HG02798 (cell line): ENCODE results near the gene NUDT9.
"Not testable (repeated sequence)": the region's sequence is repeated elsewhere in the genome, so short reads cannot be mapped to it uniquely, and the experiment has no call there.

Experiments used
- ATAC-seq: cut with Tn5 transposase; IDR thresholded peaks from one replicate; pipeline ENCODE4 v1.9.1; 2021; ENCODE audit warnings: mild to moderate bottlenecking; ENCODE audit not compliant: unreplicated experiment, poor library complexity

Gene NUDT9

GRCh38 chr4:87422104-87423052 lies at the start of gene NUDT9:
Gene NUDT9 (plus strand): TSS chr4:87422573. CDS start chr4:87422906, 333 bp downstream.
- peak; percentile 95 for ATAC-seq

DNA sequence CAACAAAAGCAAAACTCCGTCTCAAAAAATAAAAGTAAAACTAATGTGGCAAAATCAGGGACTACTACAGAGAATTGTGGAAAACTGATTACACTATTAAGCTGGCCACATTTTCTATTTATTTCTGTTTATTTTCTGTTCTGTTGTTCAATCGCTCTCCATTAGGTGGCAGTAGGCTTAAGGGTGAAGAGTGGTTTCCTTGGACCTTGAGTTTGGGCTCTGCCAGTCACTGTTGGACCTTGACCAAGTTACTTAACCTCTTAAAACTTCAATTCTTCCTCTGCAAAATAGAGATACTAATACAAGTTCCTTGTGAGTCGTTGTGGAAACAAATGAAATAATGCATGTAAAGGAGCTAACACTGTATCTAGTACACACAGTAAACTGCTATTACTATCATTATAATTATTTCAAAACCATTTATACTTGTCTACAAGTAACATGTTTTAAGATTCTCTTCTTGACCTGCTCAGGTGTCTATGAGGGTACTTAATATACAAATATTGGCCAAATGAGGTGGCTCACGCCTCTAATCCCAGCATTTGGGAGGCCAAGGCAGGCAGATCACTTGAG lies 46.6 kb upstream of the NUDT9 start:
- peak; percentile 79 for ATAC-seq

- peak; percentile 57 for ATAC-seq
These were observed 44.6 kb upstream of the NUDT9 start for GRCh38 chr4:87377816-87378215.

GRCh38 chr4:87382116-87382515 lies 40.3 kb upstream of the NUDT9 start:
- ATAC-seq: no peak

GRCh38 chr4:87382931-87383330 lies 39.4 kb upstream of the NUDT9 start:
- ATAC-seq: no peak

- not testable (repeated sequence) for ATAC-seq
These were observed 37.8 kb upstream of the NUDT9 start for GRCh38 chr4:87384466-87385132.

DNA sequence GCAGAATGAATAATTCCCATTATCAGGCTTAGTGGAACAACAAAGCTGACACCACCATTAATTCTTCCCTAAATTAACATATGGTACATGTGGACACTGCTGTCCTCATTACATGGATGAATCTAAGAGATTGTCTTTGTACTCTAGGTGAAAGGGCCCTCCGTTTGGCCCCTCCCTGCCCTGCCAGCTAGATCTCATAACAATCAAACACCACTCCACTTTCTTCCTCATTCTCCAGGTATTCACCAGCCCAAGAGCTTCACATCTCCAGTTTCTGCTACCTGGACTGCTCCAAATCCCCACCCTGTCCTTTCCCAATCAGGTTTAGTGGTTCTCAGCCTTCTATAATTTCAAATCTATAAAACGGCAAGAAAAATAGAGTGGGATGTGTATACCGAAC lies 35.1 kb upstream of the NUDT9 start:
- no peak for ATAC-seq

- ATAC-seq: no peak
These were observed 33.5 kb upstream of the NUDT9 start for GRCh38 chr4:87388901-87389300.

DNA sequence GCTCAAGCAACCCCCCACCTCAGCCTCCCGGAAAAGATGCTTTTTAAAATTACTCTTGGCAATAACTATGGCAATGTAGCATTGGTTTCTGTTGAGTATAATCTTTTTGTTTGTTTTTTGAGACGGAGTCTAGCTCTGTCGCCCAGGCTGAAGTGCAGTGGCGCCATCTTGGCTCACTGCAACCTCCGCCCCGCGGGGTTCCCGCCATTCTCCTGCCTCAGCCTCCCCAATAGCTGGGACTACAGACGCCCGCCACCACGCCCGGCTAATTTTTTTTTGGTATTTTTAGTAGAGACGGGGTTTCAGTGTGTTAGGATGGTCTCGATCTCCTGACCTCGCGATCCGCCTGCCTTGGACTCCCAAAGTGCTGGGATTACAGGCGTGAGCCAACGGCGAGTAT lies 32.3 kb upstream of the NUDT9 start:
- ATAC-seq: not testable (repeated sequence)

- ATAC-seq: no peak
These were observed 31.9 kb upstream of the NUDT9 start for GRCh38 chr4:87390551-87390890.

DNA sequence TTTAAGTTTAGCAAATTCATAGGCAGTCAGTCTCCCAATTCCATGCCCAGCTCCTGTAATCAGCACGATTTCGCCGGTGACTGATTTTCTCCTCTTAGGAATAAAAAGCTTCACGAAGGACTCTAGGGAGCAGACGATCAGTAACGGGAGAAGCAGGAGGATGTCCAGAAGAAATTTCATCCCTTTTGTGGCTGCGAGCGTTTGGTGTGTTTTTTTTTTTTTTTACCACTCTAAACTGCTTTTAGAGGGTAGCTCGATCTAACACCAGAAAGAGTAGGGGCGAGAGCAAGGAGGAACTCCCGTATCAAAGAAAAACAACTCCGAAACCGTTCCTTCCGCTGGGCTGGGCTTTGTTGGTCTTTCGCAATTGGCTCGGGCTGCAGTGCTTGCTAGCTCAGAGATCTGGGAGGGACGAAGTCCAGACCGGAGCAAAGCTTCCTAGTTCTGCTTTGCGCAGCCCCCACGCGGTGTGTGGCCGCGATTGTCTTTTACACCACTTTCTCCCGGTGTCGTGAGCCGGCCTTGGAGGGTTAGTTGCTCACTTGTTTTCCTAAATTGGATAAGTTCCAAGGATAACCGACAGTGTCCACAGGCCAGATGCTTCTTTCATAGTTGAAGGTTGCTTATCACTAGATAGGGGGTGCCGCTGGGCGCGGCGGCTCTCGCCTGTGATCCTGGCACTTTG lies 31.3 kb upstream of the NUDT9 start, which contains the start of gene HSD17B11:
Gene HSD17B11, minus strand, starts transcription at position 298 of the 685 bp plus-strand sequence. Its CDS starts 118 bp downstream, at position 180.
- peak; percentile 100 for ATAC-seq

DNA sequence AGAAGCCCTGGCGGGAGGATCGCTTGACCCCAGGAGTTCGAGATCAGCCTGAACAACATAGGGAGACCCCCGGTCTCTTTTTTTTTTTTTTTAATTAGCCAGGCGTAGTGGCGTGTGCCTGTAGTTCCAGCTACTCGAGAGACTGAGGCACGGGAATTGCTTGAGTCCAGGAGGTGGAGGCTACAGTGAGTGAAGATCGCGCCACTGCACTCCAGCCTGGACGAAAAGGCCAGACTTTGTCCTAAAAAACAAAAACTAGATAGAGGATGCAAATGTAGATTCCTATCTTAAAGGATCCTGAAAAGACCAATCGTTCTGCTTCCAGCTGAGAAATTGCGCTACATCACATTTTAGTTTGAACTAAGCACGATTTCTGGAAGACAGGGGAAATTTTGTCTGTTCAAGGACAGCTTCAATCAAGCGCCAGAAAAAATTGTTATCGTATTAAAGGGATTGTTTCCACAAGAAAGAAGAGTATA lies 30.8 kb upstream of the NUDT9 start:
- peak; percentile 11 for ATAC-seq

DNA sequence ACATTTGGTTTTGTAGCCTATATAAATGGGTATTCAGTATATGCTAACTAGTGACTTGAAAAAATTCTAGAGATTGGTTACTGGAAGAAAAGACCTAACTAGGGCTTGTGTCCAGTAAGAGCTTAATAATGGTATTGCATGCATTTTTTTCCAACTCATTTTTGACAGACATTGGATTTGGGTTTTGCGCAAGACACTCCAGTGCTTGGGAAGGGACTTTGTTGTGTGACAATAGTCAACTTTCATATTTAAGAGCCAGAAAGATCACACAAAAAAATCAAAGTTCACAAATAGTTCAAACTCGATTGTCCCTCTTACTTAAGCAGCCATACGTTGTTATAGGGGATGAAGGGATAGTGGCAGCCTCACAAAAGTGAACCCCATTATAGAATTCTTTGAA lies 30.2 kb upstream of the NUDT9 start:
- ATAC-seq: no peak

- not testable (repeated sequence) for ATAC-seq
These were observed 27.3 kb upstream of the NUDT9 start for GRCh38 chr4:87395073-87395472.

DNA sequence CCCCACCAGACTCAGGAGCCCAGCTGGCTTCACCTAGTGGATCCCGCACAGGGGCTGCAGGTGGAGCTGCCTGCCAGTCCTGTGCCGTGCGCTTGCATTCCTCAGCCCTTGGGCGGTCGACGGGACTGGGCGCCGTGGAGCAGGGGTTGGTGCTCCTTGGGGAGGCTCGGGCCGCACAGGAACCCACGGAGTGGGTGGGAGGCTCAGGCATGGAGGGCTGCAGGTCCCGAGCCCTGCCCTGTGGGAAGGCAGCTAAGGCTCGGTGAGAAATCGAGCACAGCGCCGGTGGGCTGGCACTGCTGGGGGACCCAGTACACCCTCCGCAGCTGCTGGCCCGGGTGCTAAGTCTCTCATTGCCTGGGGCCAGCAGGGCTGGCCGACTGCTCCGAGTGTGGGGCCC lies 26.5 kb upstream of the NUDT9 start:
- ATAC-seq: not testable (repeated sequence)

GRCh38 chr4:87399148-87399547 lies 23.2 kb upstream of the NUDT9 start:
- ATAC-seq: no peak

DNA sequence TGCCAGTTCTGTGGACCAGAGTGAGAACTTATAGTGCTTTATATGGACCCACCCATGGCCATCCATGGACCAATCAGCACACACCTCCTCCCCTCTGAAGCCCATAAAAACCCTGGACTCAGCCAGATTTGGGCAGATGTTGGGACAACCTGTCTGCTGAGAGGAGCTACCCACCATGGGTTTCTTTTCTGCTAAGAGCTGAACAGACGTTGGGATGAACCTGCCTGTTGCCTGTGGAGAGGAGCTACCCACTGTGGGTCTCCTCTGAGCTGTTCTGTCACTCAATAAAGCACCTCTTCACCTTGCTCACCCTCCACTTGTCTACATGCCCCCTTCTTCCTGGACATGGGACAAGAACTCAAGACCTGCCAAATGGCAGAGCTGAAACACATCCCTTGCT lies 22.4 kb upstream of the NUDT9 start:
- no peak for ATAC-seq

DNA sequence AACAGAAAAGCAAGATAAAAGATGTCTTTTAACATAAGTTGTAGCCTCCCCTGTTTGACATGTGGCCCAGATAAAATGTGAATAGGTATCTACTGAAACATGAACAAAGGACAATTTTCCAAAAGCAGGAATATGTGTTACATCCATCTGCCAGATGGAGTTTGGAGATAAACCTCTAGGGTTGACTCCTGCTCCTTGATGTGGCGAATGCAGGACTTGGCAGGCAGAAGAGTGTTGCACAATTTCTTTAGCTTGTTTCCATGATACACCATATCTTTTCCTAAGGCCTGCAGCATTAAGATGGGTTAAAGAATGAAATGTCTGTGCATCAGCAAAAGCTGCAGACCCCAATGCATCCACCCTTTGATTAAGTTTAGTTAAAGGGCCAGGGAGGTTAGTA lies 18.6 kb upstream of the NUDT9 start:
- ATAC-seq: not testable (repeated sequence)

DNA sequence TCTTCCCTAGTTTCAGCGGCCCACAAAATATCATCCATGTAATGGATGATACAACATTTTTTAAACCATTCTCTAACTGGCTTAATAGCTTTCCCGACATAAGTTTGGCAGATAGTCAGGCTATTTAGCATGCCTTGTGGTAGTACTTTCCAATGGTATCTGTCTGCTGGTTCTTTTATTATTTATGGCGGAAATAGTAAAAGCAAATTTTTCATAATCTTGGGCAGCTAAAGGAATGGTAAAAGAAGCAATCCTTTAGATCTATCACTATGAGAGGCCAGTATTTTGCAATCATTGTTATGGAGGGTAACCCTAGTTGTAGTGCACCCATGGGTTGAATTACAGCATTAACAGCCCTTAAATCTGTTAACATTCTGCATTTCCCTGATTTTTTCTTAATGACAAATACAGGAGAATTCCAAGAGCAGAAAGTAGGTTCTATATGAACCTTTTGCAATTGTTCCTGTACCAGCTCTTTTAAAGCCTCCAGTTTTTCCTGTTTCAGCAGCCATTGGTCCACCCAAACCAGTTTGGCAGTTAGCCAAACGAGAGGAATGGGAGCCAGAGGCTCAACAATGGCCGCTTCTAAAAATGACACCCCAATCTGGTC lies 17.1 kb upstream of the NUDT9 start:
- no peak for ATAC-seq

- ATAC-seq: no peak
These were observed 15.9 kb upstream of the NUDT9 start for GRCh38 chr4:87406462-87406861.
